RWPE2 (cell line): ENCODE measurements around the gene CD276.
A peak's percentile ranks its signal among the peaks of the same experiment; 100 is the strongest.

ENCODE experiments used
- ATAC-seq: fragments of 200-7000 bp; cut with Tn5 transposase; 3 replicates; pipeline ENCODE4 v1.9.1; 2021; ENCODE audit warnings: low read depth
- DNase-seq: peaks from one replicate; pipeline ENCODE4 v3.0.0-alpha.2; 2020; ENCODE audit warnings: low spot score
- H3K27ac ChIP-seq: fragments of 450-650 bp; 2 replicates; pipeline ENCODE4 v1.5.1; 2017; ENCODE audit warnings: mild to moderate bottlenecking; ENCODE audit not compliant: poor library complexity, severe bottlenecking
- H3K27me3 ChIP-seq: fragments of 250-450 bp; sonication (Bioruptor Pico); 2 replicates; pipeline ENCODE4 v1.5.1; 2021; ENCODE audit warnings: mild to moderate bottlenecking, moderate library complexity; ENCODE audit not compliant: insufficient read depth, poor library complexity, severe bottlenecking
- H3K36me3 ChIP-seq: fragments of 250-450 bp; sonication (Bioruptor Pico); 2 replicates; pipeline ENCODE4 v1.5.1; 2020; ENCODE audit warnings: low read depth, mild to moderate bottlenecking, moderate library complexity
- H3K4me1 ChIP-seq: fragments of 250-450 bp; sonication (Bioruptor Pico); 2 replicates; pipeline ENCODE4 v1.5.1; 2021; ENCODE audit warnings: mild to moderate bottlenecking, moderate library complexity; ENCODE audit not compliant: insufficient read depth, poor library complexity, severe bottlenecking
- H3K4me3 ChIP-seq: fragments of 250-450 bp; sonication (Bioruptor Pico); 2 replicates; pipeline ENCODE4 v1.5.1; 2021; ENCODE audit warnings: mild to moderate bottlenecking, moderate library complexity; ENCODE audit not compliant: severe bottlenecking
- H3K9me3 ChIP-seq: fragments of 250-450 bp; sonication (Bioruptor Pico); 2 replicates; pipeline ENCODE4 v1.5.1; 2021; ENCODE audit warnings: mild to moderate bottlenecking, moderate library complexity; ENCODE audit not compliant: severe bottlenecking
- TF ChIP-seq, protein P1 (sequence below): fragments of 450-650 bp; IDR thresholded peaks from one replicate; pipeline ENCODE4 v1.5.1; 2017; ENCODE audit warnings: mild to moderate bottlenecking, moderate library complexity; ENCODE audit not compliant: poor library complexity, severe bottlenecking

CD276 gene

GRCh38 chr15:73753250-73754130 lies 69.3 kb downstream of the CD276 start, which contains the start of gene INSYN1:
Gene INSYN1 (minus strand): TSS chr15:73753351. CDS start chr15:73751130, 2,221 bp downstream.
- ATAC-seq, result peak; percentile 17; the same call in 2 of the 3 replicates
- Histone ChIP-seq H3K4me1 (no peaks in the 10 kb centered on the region), H3K4me3 (peak within 1 kb of the TSS; percentile 27), H3K36me3 (no peaks in the 10 kb centered on the region), H3K9me3 (no peaks in the 10 kb centered on the region), H3K27ac (no peak within 1 kb of the TSS), H3K27me3 (peaks cover 48% of the 10 kb centered on the region)
- DNase-seq, result peak; percentile 66
- TF ChIP-seq, protein P1, sequence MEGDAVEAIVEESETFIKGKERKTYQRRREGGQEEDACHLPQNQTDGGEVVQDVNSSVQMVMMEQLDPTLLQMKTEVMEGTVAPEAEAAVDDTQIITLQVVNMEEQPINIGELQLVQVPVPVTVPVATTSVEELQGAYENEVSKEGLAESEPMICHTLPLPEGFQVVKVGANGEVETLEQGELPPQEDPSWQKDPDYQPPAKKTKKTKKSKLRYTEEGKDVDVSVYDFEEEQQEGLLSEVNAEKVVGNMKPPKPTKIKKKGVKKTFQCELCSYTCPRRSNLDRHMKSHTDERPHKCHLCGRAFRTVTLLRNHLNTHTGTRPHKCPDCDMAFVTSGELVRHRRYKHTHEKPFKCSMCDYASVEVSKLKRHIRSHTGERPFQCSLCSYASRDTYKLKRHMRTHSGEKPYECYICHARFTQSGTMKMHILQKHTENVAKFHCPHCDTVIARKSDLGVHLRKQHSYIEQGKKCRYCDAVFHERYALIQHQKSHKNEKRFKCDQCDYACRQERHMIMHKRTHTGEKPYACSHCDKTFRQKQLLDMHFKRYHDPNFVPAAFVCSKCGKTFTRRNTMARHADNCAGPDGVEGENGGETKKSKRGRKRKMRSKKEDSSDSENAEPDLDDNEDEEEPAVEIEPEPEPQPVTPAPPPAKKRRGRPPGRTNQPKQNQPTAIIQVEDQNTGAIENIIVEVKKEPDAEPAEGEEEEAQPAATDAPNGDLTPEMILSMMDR, result no peak

DNA sequence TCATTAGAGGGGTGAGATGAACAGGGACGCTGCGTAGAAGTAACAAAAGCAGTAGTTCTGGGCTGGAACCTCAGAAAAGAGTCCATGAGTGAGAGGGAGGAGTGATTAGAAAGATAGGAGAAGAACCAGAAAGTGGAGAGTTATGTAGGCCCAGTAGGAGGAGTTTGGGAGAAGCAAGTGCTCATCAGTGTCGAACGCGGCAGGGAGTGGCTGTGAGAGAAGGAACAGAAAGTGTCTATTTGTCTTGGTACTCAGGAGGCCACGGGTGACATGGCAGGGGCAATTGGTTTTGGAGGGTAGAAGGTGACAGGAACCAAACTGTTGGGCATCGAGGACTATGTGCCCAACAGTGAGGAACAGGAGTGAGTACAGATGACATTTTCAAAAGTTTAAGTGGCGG lies 70.3 kb downstream of the CD276 start:
- Histone ChIP-seq H3K4me1 (no peaks in the 10 kb centered on the region), H3K36me3 (no peaks in the 10 kb centered on the region), H3K27ac (no peak overlapping the region), H3K27me3 (peaks cover 52% of the 10 kb centered on the region), H3K9me3 (no peaks in the 10 kb centered on the region), H3K4me3 (no peak overlapping the region)
- DNase-seq (no peak), ATAC-seq (no peak)
- TF ChIP-seq, protein P1, result no peak

DNA sequence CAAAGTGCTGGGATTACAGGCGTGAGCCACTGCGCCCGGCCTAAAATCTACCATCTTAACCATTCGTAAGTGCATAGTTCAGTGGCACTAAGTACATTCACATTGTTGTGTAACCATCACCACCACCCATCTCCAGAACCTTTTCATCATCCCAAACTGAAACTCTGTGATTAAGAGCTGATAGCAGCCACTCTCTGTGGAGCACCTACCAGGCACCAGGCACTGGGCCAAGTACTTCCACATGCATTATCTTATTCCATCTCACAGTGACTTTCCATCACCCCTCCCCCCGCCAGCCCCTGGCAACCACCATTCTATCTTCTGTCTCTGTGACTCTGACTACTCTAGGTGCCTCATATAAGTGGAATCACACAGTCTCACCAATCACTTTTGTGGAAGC lies 71.3 kb downstream of the CD276 start:
- no peaks in the 10 kb centered on the region for H3K4me1 ChIP-seq
- TF ChIP-seq, protein P1, result no peak
- H3K9me3 ChIP-seq, result no peaks in the 10 kb centered on the region
- peaks cover 56% of the 10 kb centered on the region for H3K27me3 ChIP-seq
- DNase-seq (no peak), ATAC-seq (no peak)
- no peak overlapping the region for H3K4me3 ChIP-seq
- H3K27ac ChIP-seq, result no peak overlapping the region
- no peaks in the 10 kb centered on the region for H3K36me3 ChIP-seq

GRCh38 chr15:73755946-73756345 lies 71.8 kb downstream of the CD276 start:
- Histone ChIP-seq H3K4me1 (no peaks in the 10 kb centered on the region), H3K9me3 (no peaks in the 10 kb centered on the region), H3K4me3 (no peak overlapping the region), H3K27ac (no peak overlapping the region), H3K36me3 (no peaks in the 10 kb centered on the region), H3K27me3 (peaks cover 56% of the 10 kb centered on the region)
- DNase-seq (no peak), ATAC-seq (no peak)
- TF ChIP-seq, protein P1, result no peak

GRCh38 chr15:73756390-73756789 lies 72.2 kb downstream of the CD276 start:
- Histone ChIP-seq H3K4me3 (no peak overlapping the region), H3K9me3 (no peaks in the 10 kb centered on the region), H3K36me3 (no peaks in the 10 kb centered on the region), H3K4me1 (no peaks in the 10 kb centered on the region), H3K27me3 (peaks cover 56% of the 10 kb centered on the region), H3K27ac (no peak overlapping the region)
- ATAC-seq, result no peak
- no peak for DNase-seq
- TF ChIP-seq, protein P1, result no peak
